ENCODE measurements around the gene FANCB. TPM values are rescaled to one million over a fixed set of nuclear protein-coding genes. Genes with fewer than 3 reads are reported as not detected.

Gene FANCB
- total RNA-seq, 4 donors from 2014 or later = 0.53 to 7.8 (median 1.8) TPM

- TF ChIP-seq POLR2A (IDR thresholded peaks at IDR 0.05) = no peak
- Histone ChIP-seq H3K4me3 (no peak overlapping the region), H3K9me3 (no peaks in the 10 kb centered on the region), H3K4me1 (no peaks in the 10 kb centered on the region), H3K36me3 (peaks cover 0 to 13% (median 0%) of the 10 kb centered on the region in 3 donors), H3K27me3 (no peaks in the 10 kb centered on the region), H3K27ac (no peak overlapping the region)
- WGBS, 2 donors = 77 to 88% methylated on average over 2 of the region's 2 CpGs
- DNase-seq = no peak
- intact Hi-C loops (cut with DNase I) = no loop called here
Observed at GRCh38 chrX:14897042-14897441, 24.2 kb upstream of the FANCB start.

- TF ChIP-seq POLR2A (IDR thresholded peaks at IDR 0.05) (no peak), CTCF (IDR thresholded peaks at IDR 0.05) (no peak)
- no peaks in the 10 kb centered on the region for H3K4me1 ChIP-seq
- peaks cover 0 to 13% (median 0%) of the 10 kb centered on the region in 3 donors for H3K36me3 ChIP-seq
- 82 to 100% methylated on average over 2 of the region's 2 CpGs for WGBS, 2 donors
- H3K4me3 ChIP-seq = no peak overlapping the region
- no peak for DNase-seq
- intact Hi-C loops (cut with DNase I) = no loop called here
- no peaks in the 10 kb centered on the region for H3K9me3 ChIP-seq
- no peaks in the 10 kb centered on the region for H3K27me3 ChIP-seq
- H3K27ac ChIP-seq = no peak overlapping the region
Observed at GRCh38 chrX:14896273-14896672, 23.4 kb upstream of the FANCB start.

- Histone ChIP-seq H3K27ac (no peak overlapping the region), H3K9me3 (no peaks in the 10 kb centered on the region), H3K4me3 (no peak overlapping the region), H3K36me3 (no peaks in the 10 kb centered on the region), H3K4me1 (no peaks in the 10 kb centered on the region), H3K27me3 (no peaks in the 10 kb centered on the region)
- 51 to 79% methylated on average over 2 to 3 of the region's 3 CpGs for WGBS, 2 donors
- TF ChIP-seq CTCF (IDR thresholded peaks at IDR 0.05) (no peak), POLR2A (IDR thresholded peaks at IDR 0.05) (no peak)
- intact Hi-C loops (cut with DNase I) = no loop called here
- no peak for DNase-seq
Observed at GRCh38 chrX:14886252-14886651, 13.4 kb upstream of the FANCB start.

GRCh38 chrX:14884714-14885113, 11.8 kb upstream of the FANCB start:
- 56 to 73% methylated on average over 1 of the region's 1 CpG for WGBS, 2 donors
- Histone ChIP-seq H3K9me3 (no peaks in the 10 kb centered on the region), H3K4me3 (no peak overlapping the region), H3K36me3 (no peaks in the 10 kb centered on the region), H3K4me1 (no peaks in the 10 kb centered on the region), H3K27ac (no peak overlapping the region), H3K27me3 (no peaks in the 10 kb centered on the region)
- intact Hi-C loops (cut with DNase I) = no loop called here
- TF ChIP-seq POLR2A (IDR thresholded peaks at IDR 0.05) (no peak), CTCF (IDR thresholded peaks at IDR 0.05) (no peak)
- no peak for DNase-seq

- H3K27me3 ChIP-seq = no peaks in the 10 kb centered on the region
Observed at GRCh38 chrX:14883826-14884225, 11.0 kb upstream of the FANCB start.

More at GRCh38 chrX:14883826-14884225, 11.0 kb upstream of the FANCB start:
- Histone ChIP-seq H3K9me3 (no peaks in the 10 kb centered on the region), H3K36me3 (no peaks in the 10 kb centered on the region), H3K27ac (no peak overlapping the region), H3K4me3 (no peak overlapping the region), H3K4me1 (no peaks in the 10 kb centered on the region)
- intact Hi-C loops (cut with DNase I) = no loop called here
- no peak for DNase-seq
- TF ChIP-seq POLR2A (IDR thresholded peaks at IDR 0.05) = no peak
- no peak for TF ChIP-seq CTCF (IDR thresholded peaks at IDR 0.05)
